Skeletal muscle tissue (tissue), 4 donors: Measurements from ENCODE around the gene TRIM44. TPM values are rescaled to one million over a fixed set of nuclear protein-coding genes. Genes with fewer than 3 reads are reported as not detected.

ENCODE experiments used
- H3K27ac ChIP-seq: one replicate; pipeline ENCODE4 v1.7.0; 2013; ENCODE audit warnings: mild to moderate bottlenecking, low read depth, low read length, inconsistent platforms
- H3K27me3 ChIP-seq, 3 donors: one replicate each; pipeline ENCODE4 v1.7.0; 2013; ENCODE audit warnings: low read length in 3 of 3; ENCODE audit not compliant: control insufficient read depth in 3 of 3, insufficient read depth in 3 of 3
- H3K36me3 ChIP-seq, 3 donors: one replicate each; pipeline ENCODE4 v1.7.0; 2013; ENCODE audit warnings: low read length in 3 of 3; ENCODE audit not compliant: control insufficient read depth in 3 of 3, insufficient read depth in 3 of 3
- H3K4me1 ChIP-seq, 3 donors: one replicate each; pipeline ENCODE4 v1.7.0; 2013; ENCODE audit warnings: low read length in 3 of 3, mild to moderate bottlenecking in 3 of 3; ENCODE audit not compliant: control insufficient read depth in 3 of 3, insufficient read depth in 3 of 3
- H3K4me3 ChIP-seq, 3 donors: one replicate each; pipeline ENCODE4 v1.7.0; 2013; ENCODE audit warnings: low read length in 3 of 3
- H3K9ac ChIP-seq, 3 donors: one replicate each; pipeline ENCODE4 v1.7.0; 2013; ENCODE audit warnings: low read length in 3 of 3, mild to moderate bottlenecking in 3 of 3, moderate library complexity in 2 of 3, low read depth in 1 of 3
- H3K9me3 ChIP-seq, 3 donors: one replicate each; pipeline ENCODE4 v1.7.0; 2013; ENCODE audit warnings: low read length in 3 of 3; ENCODE audit not compliant: control insufficient read depth in 3 of 3
- total RNA-seq: library from RNA; depleted of rRNA; stranded (reverse); fragments of >200 nt; gene quantifications from one replicate; pipeline ENCODE4 v1.2.3, GENCODE V29; 2014
- donor health status: Osteomylitis.

Gene TRIM44
- total RNA-seq, 1 donor from 2014 or later, result 11.5 TPM

GRCh38 chr11:35781861-35782470 is 119.4 kb downstream of the TRIM44 start:
- Histone ChIP-seq H3K36me3 (no peaks in the 10 kb centered on the region), H3K4me1 (peaks cover 0 to 8% (median 4%) of the 10 kb centered on the region in 3 donors), H3K27me3 (no peaks in the 10 kb centered on the region), H3K9ac (no peak overlapping the region), H3K4me3 (no peak overlapping the region), H3K27ac (no peak overlapping the region), H3K9me3 (no peaks in the 10 kb centered on the region)

DNA sequence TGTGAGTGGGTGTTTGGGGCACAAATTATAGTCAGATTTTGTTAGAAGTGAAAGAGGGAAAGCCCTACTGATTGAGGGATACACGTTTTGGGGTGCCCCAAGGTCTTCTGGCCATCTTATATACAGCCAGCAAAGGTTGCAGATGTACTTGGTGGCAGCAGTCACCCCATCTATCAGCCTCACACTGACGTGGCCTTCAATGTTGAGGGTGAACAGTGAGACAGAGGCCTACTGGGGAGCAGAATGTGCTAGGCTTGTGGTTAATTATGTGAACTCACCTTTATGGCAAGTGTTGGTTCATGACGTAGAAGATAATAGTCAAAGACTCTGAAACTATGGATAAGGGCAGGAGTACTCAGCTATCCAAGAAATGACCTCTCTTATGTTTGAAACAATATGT is 121.2 kb downstream of the TRIM44 start:
- Histone ChIP-seq H3K9me3 (no peaks in the 10 kb centered on the region), H3K4me1 (peaks cover 0 to 9% (median 5%) of the 10 kb centered on the region in 3 donors), H3K9ac (no peak overlapping the region), H3K4me3 (no peak overlapping the region), H3K27ac (no peak overlapping the region), H3K27me3 (no peaks in the 10 kb centered on the region), H3K36me3 (no peaks in the 10 kb centered on the region)

DNA sequence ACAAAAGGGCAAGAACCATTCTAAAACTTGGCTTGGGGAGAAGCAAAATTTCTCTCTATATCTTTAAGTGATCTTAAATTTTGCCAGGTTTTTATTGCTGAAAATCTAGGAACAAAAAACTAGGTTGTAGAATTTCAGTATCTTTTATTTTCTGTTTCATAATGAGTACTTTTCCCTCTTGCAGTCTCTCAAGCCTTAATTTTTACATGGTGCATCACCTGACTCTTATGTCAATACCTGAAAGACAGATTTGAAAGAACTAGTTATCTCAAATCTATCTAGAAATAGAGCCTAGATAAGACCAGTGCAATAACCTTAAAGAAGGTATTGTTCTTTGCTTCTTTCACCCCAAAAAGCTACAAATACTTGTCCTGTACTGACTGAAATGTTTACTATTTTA is 122.1 kb downstream of the TRIM44 start:
- H3K27me3 ChIP-seq, result no peaks in the 10 kb centered on the region
- H3K27ac ChIP-seq, result no peak overlapping the region
- no peaks in the 10 kb centered on the region for H3K9me3 ChIP-seq
- H3K36me3 ChIP-seq, result no peaks in the 10 kb centered on the region
- no peak overlapping the region for H3K4me3 ChIP-seq
- peaks cover 0 to 9% (median 5%) of the 10 kb centered on the region in 3 donors for H3K4me1 ChIP-seq
- no peak overlapping the region for H3K9ac ChIP-seq

GRCh38 chr11:35785287-35786167 is 123.0 kb downstream of the TRIM44 start:
- Histone ChIP-seq H3K27ac (no peak overlapping the region), H3K4me3 (no peak overlapping the region), H3K4me1 (peaks cover 0 to 9% (median 5%) of the 10 kb centered on the region in 3 donors), H3K9ac (no peak overlapping the region), H3K36me3 (no peaks in the 10 kb centered on the region), H3K9me3 (no peaks in the 10 kb centered on the region), H3K27me3 (no peaks in the 10 kb centered on the region)

DNA sequence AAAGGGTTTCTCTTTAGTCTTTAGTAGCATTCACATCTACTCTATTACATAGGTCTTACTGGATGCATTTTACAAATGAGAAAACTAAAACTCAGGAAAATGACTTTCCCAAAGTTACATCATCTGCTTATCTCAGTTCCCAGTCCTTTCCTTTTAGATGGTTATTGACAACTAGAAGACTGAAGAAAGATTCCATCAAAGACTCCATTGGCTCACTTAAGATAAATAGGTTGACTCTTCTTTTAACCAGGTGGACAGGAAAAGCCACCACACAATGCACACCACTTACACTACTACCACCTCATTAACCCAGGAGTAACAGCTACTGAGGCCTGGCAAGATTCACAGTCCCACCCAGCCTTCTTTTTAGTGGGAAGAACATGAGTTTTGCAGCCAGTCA is 123.6 kb downstream of the TRIM44 start:
- Histone ChIP-seq H3K4me3 (no peak overlapping the region), H3K27me3 (no peaks in the 10 kb centered on the region)

DNA sequence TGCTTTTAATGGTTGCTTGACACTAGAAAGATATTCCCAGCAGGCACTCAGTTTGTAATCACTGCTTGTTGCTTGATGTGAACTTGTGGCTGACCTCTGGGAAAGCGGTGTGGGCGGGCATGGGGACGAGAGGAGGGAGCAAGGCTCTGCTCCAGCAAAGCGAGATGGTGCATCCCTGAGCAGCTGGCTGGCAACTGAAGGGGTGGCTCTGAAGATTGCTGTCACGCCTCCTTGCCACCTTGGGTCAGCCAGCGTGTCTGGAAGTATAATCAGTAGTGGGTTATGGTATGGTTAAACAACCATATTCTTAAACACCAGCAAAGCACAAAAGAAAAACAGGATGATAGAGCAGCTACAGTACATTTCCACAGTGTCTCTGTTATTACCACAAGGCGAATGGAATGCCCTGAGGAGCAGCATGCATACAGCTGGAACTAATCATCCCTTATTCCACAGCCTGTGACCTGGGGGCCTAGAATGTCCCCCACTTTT is 124.5 kb downstream of the TRIM44 start:
- no peaks in the 10 kb centered on the region for H3K36me3 ChIP-seq
- peaks cover 3 to 6% (median 4%) of the 10 kb centered on the region in 3 donors for H3K4me1 ChIP-seq
- H3K27ac ChIP-seq, result no peak overlapping the region
- no peaks in the 10 kb centered on the region for H3K27me3 ChIP-seq
- H3K4me3 ChIP-seq, result no peak overlapping the region
- H3K9me3 ChIP-seq, result no peaks in the 10 kb centered on the region
- no peak overlapping the region for H3K9ac ChIP-seq

More for the DNA sequence above, 123.6 kb downstream of the TRIM44 start:
- no peak overlapping the region for H3K9ac ChIP-seq
- no peaks in the 10 kb centered on the region for H3K9me3 ChIP-seq
- peaks cover 0 to 6% (median 5%) of the 10 kb centered on the region in 3 donors for H3K4me1 ChIP-seq
- H3K36me3 ChIP-seq, result no peaks in the 10 kb centered on the region
- H3K27ac ChIP-seq, result no peak overlapping the region

GRCh38 chr11:35787626-35788025 is 125.1 kb downstream of the TRIM44 start:
- H3K4me1 ChIP-seq, result peaks cover 3 to 9% (median 7%) of the 10 kb centered on the region in 3 donors
- no peak overlapping the region for H3K4me3 ChIP-seq
- no peaks in the 10 kb centered on the region for H3K36me3 ChIP-seq
- no peak overlapping the region for H3K9ac ChIP-seq
- H3K9me3 ChIP-seq, result no peaks in the 10 kb centered on the region
- H3K27me3 ChIP-seq, result no peaks in the 10 kb centered on the region
- no peak overlapping the region for H3K27ac ChIP-seq

DNA sequence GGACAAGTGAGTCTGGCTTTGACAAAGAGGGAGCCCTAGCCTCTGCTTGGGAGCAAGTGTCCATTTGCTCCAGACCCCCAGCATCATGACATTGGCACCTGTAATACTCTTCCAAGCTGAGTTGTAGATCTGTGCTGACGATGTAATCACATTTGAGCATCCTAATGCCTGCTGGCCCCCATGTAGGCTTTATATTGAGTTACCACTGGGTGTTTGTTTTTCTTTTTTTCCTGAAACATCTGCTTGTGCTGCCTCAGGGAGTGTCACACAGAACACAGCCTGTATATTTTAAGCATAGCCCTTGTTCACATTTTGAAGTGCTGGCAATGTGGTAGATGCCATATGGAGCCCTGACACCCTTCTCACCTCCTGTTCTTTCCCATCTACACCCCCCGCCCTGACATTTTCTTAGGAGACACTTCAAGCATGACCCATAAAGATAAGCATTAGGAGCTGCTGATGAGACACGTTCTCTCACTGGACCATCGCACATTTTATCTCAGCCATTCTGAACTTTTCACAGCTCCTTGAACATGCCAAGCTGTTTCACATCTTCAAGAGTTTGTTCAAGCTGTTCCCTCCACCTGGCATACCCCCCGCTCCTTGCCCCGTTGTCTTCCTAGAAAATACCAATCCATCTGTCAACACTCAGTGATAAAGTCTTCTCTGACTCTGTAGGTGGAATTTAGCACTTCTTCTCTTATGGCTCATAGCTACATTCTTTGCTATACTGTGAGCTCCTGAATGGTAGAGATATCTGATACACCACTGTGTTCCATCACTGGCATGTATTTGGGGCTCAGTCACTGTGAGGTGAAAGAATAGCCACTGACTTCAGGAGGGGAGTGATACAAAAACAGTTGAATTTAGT is 128.7 kb downstream of the TRIM44 start:
- Histone ChIP-seq H3K9ac (no peak overlapping the region), H3K36me3 (no peaks in the 10 kb centered on the region), H3K9me3 (no peaks in the 10 kb centered on the region), H3K27ac (no peak overlapping the region), H3K27me3 (no peaks in the 10 kb centered on the region), H3K4me3 (no peak overlapping the region), H3K4me1 (peaks cover 5 to 9% (median 8%) of the 10 kb centered on the region in 3 donors)

GRCh38 chr11:35792148-35792845 is 129.7 kb downstream of the TRIM44 start:
- no peak overlapping the region for H3K4me3 ChIP-seq
- H3K9ac ChIP-seq, result no peak overlapping the region
- H3K4me1 ChIP-seq, result peaks cover 3 to 8% (median 3%) of the 10 kb centered on the region in 3 donors
- no peaks in the 10 kb centered on the region for H3K36me3 ChIP-seq
- H3K9me3 ChIP-seq, result no peaks in the 10 kb centered on the region
- no peak overlapping the region for H3K27ac ChIP-seq
- H3K27me3 ChIP-seq, result no peaks in the 10 kb centered on the region
